ENCODE measurements around the gene INSM1. TPM values are rescaled to one million over a fixed set of nuclear protein-coding genes. Genes with fewer than 3 reads are reported as not detected.

Gene INSM1
- total and polyA plus RNA-seq, 2 donors from 2014 or later = not detected

- Histone ChIP-seq H3K4me1 (ENCODE audit: control insufficient read depth in 2 of 3, insufficient read depth in 2 of 3, low read depth in 1 of 3, low read length in 3 of 3) (peaks cover 0 to 4% (median 0%) of the 10 kb centered on the region in 3 donors), H3K9me3 (ENCODE audit: control insufficient read depth in 2 of 3, insufficient read depth in 1 of 3, low read length in 3 of 3) (no peaks in the 10 kb centered on the region), H3K27ac (ENCODE audit: low read depth in 2 of 2, low read length in 2 of 2) (no peak overlapping the region), H3K27me3 (ENCODE audit: control insufficient read depth, insufficient read depth, low read length) (peaks cover 51% of the 10 kb centered on the region), H3K4me3 (ENCODE audit: low read length in 3 of 3) (no peak overlapping the region), H3K36me3 (ENCODE audit: control insufficient read depth in 2 of 3, insufficient read depth in 3 of 3, low read length in 3 of 3) (no peaks in the 10 kb centered on the region), H3K9ac (ENCODE audit: low read length in 3 of 3) (no peak overlapping the region)
- peak in 3 of 5 donors; percentile 51 to 62 (median 61) for DNase-seq
- no peak for FAIRE-seq
- intact Hi-C loops (cut with DNase I) = no loop called here
- TF ChIP-seq CTCF (IDR thresholded peaks at IDR 0.05; ENCODE audit: borderline replicate concordance, extremely low read depth, insufficient read depth) = no peak
These were observed 5.0 kb upstream of the INSM1 start for GRCh38 chr20:20362774-20363433.

GRCh38 chr20:20363434-20363798 lies 4.5 kb upstream of the INSM1 start:
- intact Hi-C loops (cut with DNase I) = no loop called here
- no peak for TF ChIP-seq CTCF (IDR thresholded peaks at IDR 0.05; ENCODE audit: borderline replicate concordance, extremely low read depth, insufficient read depth)
- H3K27ac ChIP-seq (ENCODE audit: low read depth in 2 of 2, low read length in 2 of 2) = no peak overlapping the region
- FAIRE-seq (no peak), DNase-seq (peak in 1 of 5 donors; percentile 49)
- no peaks in the 10 kb centered on the region for H3K9me3 ChIP-seq (ENCODE audit: control insufficient read depth in 2 of 3, insufficient read depth in 1 of 3, low read length in 3 of 3)
- no peak overlapping the region for H3K4me3 ChIP-seq (ENCODE audit: low read length in 3 of 3)
- H3K27me3 ChIP-seq (ENCODE audit: control insufficient read depth, insufficient read depth, low read length) = peaks cover 51% of the 10 kb centered on the region
- no peak overlapping the region for H3K9ac ChIP-seq (ENCODE audit: low read length in 3 of 3)
- no peaks in the 10 kb centered on the region for H3K36me3 ChIP-seq (ENCODE audit: control insufficient read depth in 2 of 3, insufficient read depth in 3 of 3, low read length in 3 of 3)
- peaks cover 0 to 4% (median 0%) of the 10 kb centered on the region in 3 donors for H3K4me1 ChIP-seq (ENCODE audit: control insufficient read depth in 2 of 3, insufficient read depth in 2 of 3, low read depth in 1 of 3, low read length in 3 of 3)

DNA sequence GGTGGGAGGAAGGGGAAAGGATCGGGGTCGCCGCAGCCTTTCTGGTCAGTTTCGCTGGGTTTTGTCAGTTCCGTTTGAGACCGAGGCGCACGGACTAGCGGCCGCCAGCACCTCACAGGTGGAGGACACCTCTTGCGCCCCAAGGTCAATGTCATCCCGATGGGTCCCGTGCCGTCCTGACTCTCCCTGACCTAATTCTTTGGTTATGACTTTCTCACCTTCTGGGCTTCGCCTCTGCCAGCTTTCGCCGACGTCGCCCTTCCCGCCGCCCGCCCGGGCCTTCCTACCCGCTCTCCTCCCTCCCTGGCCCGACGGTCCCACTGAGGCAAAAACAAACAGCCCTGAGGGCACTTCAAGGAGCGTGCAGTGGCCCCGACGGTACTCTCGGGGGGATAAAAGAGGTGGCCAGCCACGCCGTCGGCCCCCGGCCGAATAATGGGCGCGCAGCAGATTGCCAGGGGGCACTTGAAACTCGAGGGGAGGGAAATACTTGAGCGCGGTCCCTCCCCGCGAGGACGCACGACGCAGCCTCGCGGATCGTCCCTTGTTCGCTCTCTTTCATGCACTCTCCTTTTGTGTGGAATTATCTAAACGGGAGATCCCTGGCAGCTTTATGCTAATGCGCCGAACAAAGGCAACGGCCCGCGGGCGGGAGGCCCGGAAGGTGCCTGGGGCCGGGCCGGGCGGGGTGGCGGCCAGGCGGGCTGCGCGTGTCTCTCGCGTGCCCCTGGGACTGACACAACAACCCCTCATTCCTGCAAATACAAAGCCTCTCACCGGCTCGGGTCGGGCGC lies 3.9 kb upstream of the INSM1 start:
- FAIRE-seq (no peak), DNase-seq (peak in 1 of 5 donors; percentile 54)
- H3K4me1 ChIP-seq (ENCODE audit: control insufficient read depth in 2 of 3, insufficient read depth in 2 of 3, low read depth in 1 of 3, low read length in 3 of 3) = peaks cover 0 to 6% (median 0%) of the 10 kb centered on the region in 3 donors
- TF ChIP-seq CTCF (IDR thresholded peaks at IDR 0.05; ENCODE audit: borderline replicate concordance, extremely low read depth, insufficient read depth) = no peak
- intact Hi-C loops (cut with DNase I) = no loop called here
- no peak overlapping the region for H3K27ac ChIP-seq (ENCODE audit: low read depth in 2 of 2, low read length in 2 of 2)
- H3K36me3 ChIP-seq (ENCODE audit: control insufficient read depth in 2 of 3, insufficient read depth in 3 of 3, low read length in 3 of 3) = no peaks in the 10 kb centered on the region
- no peak overlapping the region for H3K4me3 ChIP-seq (ENCODE audit: low read length in 3 of 3)
- H3K27me3 ChIP-seq (ENCODE audit: control insufficient read depth, insufficient read depth, low read length) = peaks cover 51% of the 10 kb centered on the region
- no peaks in the 10 kb centered on the region for H3K9me3 ChIP-seq (ENCODE audit: control insufficient read depth in 2 of 3, insufficient read depth in 1 of 3, low read length in 3 of 3)
- H3K9ac ChIP-seq (ENCODE audit: low read length in 3 of 3) = no peak overlapping the region

Measured in kidney (tissue), 14 donors.